A549 (cell line): ENCODE data around the gene LRPPRC. TPM values are rescaled to one million over a fixed set of nuclear protein-coding genes. Genes with fewer than 3 reads are reported as not detected.

Experiments used
- ATAC-seq, 2 experiments: fragments of 200-7000 bp in 1 of 2; fragments of >200 bp in 1 of 2; cut with Nextera tagmentation in 1 of 2; cut with Tn5 transposase in 1 of 2; 3 replicates each; pipeline versions ENCODE4 v1.8.0 to v1.9.1; 2018 to 2020; ENCODE audit warnings: mild to moderate bottlenecking in 1 of 2, moderate library complexity in 1 of 2
- CTCF ChIA-PET: fragments of 300-600 bp; sonication (Branson Sonifier 250); formaldehyde crosslinking; extraction: SDS; loops from one replicate; lab custom pipeline; 2021; ENCODE audit warnings: antibody characterized with exemption, inconsistent platforms; lab: Yijun Ruan, JAX
- POLR2A ChIA-PET: fragments of 350-600 bp; formaldehyde crosslinking; extraction: SDS; loops from one replicate; lab custom pipeline; 2021; ENCODE audit warnings: antibody characterized with exemption, inconsistent platforms; lab: Yijun Ruan, JAX
- DNase-seq, 2 experiments: peaks; one replicate each; pipeline versions ENCODE4 v3.0.0 to v3.0.0-alpha.2; 2011 to 2016; ENCODE audit warnings: low read depth in 1 of 2, low spot score in 1 of 2
- FAIRE-seq: peaks from 2 replicates; lab custom pipeline; 2011; peaks lifted over from hg19 to GRCh38; lab: Jason Lieb, UNC
- H3K27ac ChIP-seq, 2 experiments: fragments of >200 bp; sonication (Bioruptor Twin); formaldehyde crosslinking; 3 replicates each; pipeline ENCODE4 v1.5.1; 2016 to 2017
- H3K4me1 ChIP-seq: fragments of >200 bp; sonication (Bioruptor Twin); formaldehyde crosslinking; 3 replicates; pipeline ENCODE4 v1.6.1; 2016
- H3K4me2 ChIP-seq: fragments of >200 bp; sonication (Bioruptor Twin); formaldehyde crosslinking; 3 replicates; pipeline ENCODE4 v1.6.1; 2016
- H3K4me3 ChIP-seq: fragments of >200 bp; sonication (Bioruptor Twin); formaldehyde crosslinking; 3 replicates; pipeline ENCODE4 v1.5.1; 2016
- H3K9me3 ChIP-seq: fragments of >200 bp; sonication (Bioruptor Twin); formaldehyde crosslinking; 3 replicates; pipeline ENCODE4 v1.6.1; 2016
- BHLHE40 ChIP-seq: IDR thresholded peaks from 2 replicates; pipeline ENCODE4 v1.6.1; 2012; ENCODE audit warnings: low read depth, low read length, inconsistent platforms
- CBX2 ChIP-seq: fragments of 200-600 bp; sonication (generic); IDR thresholded peaks from 2 replicates; pipeline ENCODE4 v1.6.1; 2016; ENCODE audit warnings: low read depth, mild to moderate bottlenecking, borderline replicate concordance
- CBX8 ChIP-seq: fragments of 200-600 bp; sonication (generic); IDR thresholded peaks from 2 replicates; pipeline ENCODE4 v1.6.1; 2016
- CEBPB ChIP-seq, 2 experiments: fragments of >200 bp in 1 of 2; sonication (Bioruptor Twin) in 1 of 2; formaldehyde crosslinking in 1 of 2; IDR thresholded peaks; 2 replicates each; pipeline ENCODE4 v1.6.1; 2012 to 2016
- CHD4 ChIP-seq: fragments of 200-600 bp; sonication (generic); IDR thresholded peaks from 2 replicates; pipeline ENCODE4 v1.6.1; 2016; ENCODE audit warnings: antibody characterized with exemption, mild to moderate bottlenecking, borderline replicate concordance
- E2F6 ChIP-seq: IDR thresholded peaks from 2 replicates; pipeline ENCODE4 v1.6.1; 2012; ENCODE audit warnings: low read depth, borderline replicate concordance
- GATA3 ChIP-seq: IDR thresholded peaks from 2 replicates; pipeline ENCODE4 v1.6.1; 2012; ENCODE audit warnings: borderline replicate concordance
- HDAC2 ChIP-seq: fragments of 200-600 bp; sonication (generic); IDR thresholded peaks from 2 replicates; pipeline ENCODE4 v1.6.1; 2016
- HOXA7 ChIP-seq: fragments of 250-450 bp; sonication (Bioruptor Pico); IDR thresholded peaks from 2 replicates; pipeline ENCODE4 v1.5.0; 2020; ENCODE audit warnings: mild to moderate bottlenecking, moderate library complexity
- HOXB13 ChIP-seq: fragments of 250-450 bp; sonication (Bioruptor Pico); IDR thresholded peaks from 2 replicates; pipeline ENCODE4 v1.5.0; 2020; ENCODE audit warnings: low read depth, mild to moderate bottlenecking, moderate library complexity
- HOXB5 ChIP-seq: fragments of 250-450 bp; sonication (Bioruptor Pico); IDR thresholded peaks from 2 replicates; pipeline ENCODE4 v1.5.0; 2020; ENCODE audit warnings: mild to moderate bottlenecking, moderate library complexity
- KDM1A ChIP-seq: fragments of 200-600 bp; sonication (generic); IDR thresholded peaks from 2 replicates; pipeline ENCODE4 v1.6.1; 2016; ENCODE audit warnings: low read depth, mild to moderate bottlenecking
- MYC ChIP-seq: IDR thresholded peaks from 2 replicates; pipeline ENCODE4 v1.6.1; 2012; ENCODE audit warnings: mild to moderate bottlenecking, inconsistent platforms, low read length, improper control_type of control experiment, borderline replicate concordance
- NR3C1 ChIP-seq: fragments of >200 bp; sonication (Bioruptor Twin); formaldehyde crosslinking; IDR thresholded peaks from 3 replicates; pipeline ENCODE4 v1.6.1; 2017
- PBX3 ChIP-seq: IDR thresholded peaks from 2 replicates; pipeline ENCODE4 v1.6.1; 2012
- PHF8 ChIP-seq: fragments of 200-600 bp; sonication (generic); IDR thresholded peaks from 2 replicates; pipeline ENCODE4 v1.6.1; 2016; ENCODE audit warnings: low read depth, mild to moderate bottlenecking, antibody characterized with exemption, moderate library complexity, borderline replicate concordance
- POLR2A ChIP-seq: IDR thresholded peaks from 2 replicates; pipeline ENCODE4 v1.6.1; 2012; ENCODE audit warnings: mild to moderate bottlenecking, low read length
- POLR2AphosphoS2 ChIP-seq: conservative IDR thresholded peaks from 2 replicates; pipeline ENCODE4 v1.6.1; 2012; ENCODE audit warnings: low read length, improper control_type of control experiment, inconsistent platforms
- RAD21 ChIP-seq, 2 experiments: fragments of >200 bp in 1 of 2; sonication (Bioruptor Twin) in 1 of 2; formaldehyde crosslinking in 1 of 2; IDR thresholded peaks in 1 of 2; conservative IDR thresholded peaks in 1 of 2; 2 replicates in 1 of 2; 3 replicates in 1 of 2; pipeline ENCODE4 v1.6.1; 2012 to 2018; ENCODE audit warnings: inconsistent platforms in 1 of 2
- RARB ChIP-seq: fragments of 250-450 bp; sonication (Bioruptor Pico); IDR thresholded peaks from 2 replicates; pipeline ENCODE4 v1.8.0; 2021; ENCODE audit warnings: mild to moderate bottlenecking, moderate library complexity
- RNF2 ChIP-seq: fragments of 200-600 bp; sonication (generic); IDR thresholded peaks from 2 replicates; pipeline ENCODE4 v1.6.1; 2016; ENCODE audit warnings: low read depth, mild to moderate bottlenecking, antibody characterized with exemption, moderate library complexity, borderline replicate concordance
- SMC3 ChIP-seq: fragments of >200 bp; sonication (Bioruptor Twin); formaldehyde crosslinking; IDR thresholded peaks from 3 replicates; pipeline ENCODE4 v1.6.1; 2018; ENCODE audit warnings: inconsistent platforms
- SREBF2 ChIP-seq: fragments of 450-650 bp; IDR thresholded peaks from 2 replicates; pipeline ENCODE4 v1.6.1; 2014; ENCODE audit warnings: mild to moderate bottlenecking, moderate library complexity
- TP53 ChIP-seq: fragments of 250-450 bp; sonication (Bioruptor Pico); IDR thresholded peaks from 2 replicates; pipeline ENCODE4 v1.5.0; 2021; ENCODE audit warnings: mild to moderate bottlenecking, moderate library complexity
- USF2 ChIP-seq: fragments of 450-650 bp; IDR thresholded peaks from 2 replicates; pipeline ENCODE4 v1.6.1; 2014; ENCODE audit warnings: antibody characterized with exemption
- ZFP36 ChIP-seq: fragments of 450-650 bp; IDR thresholded peaks from 2 replicates; pipeline ENCODE4 v1.6.1; 2014; ENCODE audit warnings: borderline replicate concordance; ENCODE audit not compliant: partially characterized antibody
- ZNF302 ChIP-seq: fragments of 250-450 bp; sonication (Bioruptor Pico); IDR thresholded peaks from 2 replicates; pipeline ENCODE4 v1.9.0; 2021; ENCODE audit warnings: inconsistent platforms, mild to moderate bottlenecking, moderate library complexity
- WGBS: methylation state at CpG from one replicate; pipeline ENCODE4 v1.1.6; 2017; ENCODE audit errors: missing lambda C conversion rate; 5-methylcytosine and 5-hydroxymethylcytosine counted together
- polyA minus RNA-seq: library from RNA; depleted of rRNA, polyadenylated mRNA; stranded (reverse); fragments of >200 nt; gene quantifications from 2 replicates; pipeline ENCODE4 v1.2.3, GENCODE V29; 2011; rRNA and poly(A)+ RNA removed
- polyA plus RNA-seq, 4 experiments: library from polyadenylated mRNA; depleted of rRNA in 3 of 4; stranded (reverse); fragments of >200 nt; fragmentation: RNase III in 1 of 4; extraction: RNeasy Plus Mini Kit Qiagen cat#74134 plus additional on column Dnase treatment in 1 of 4; gene quantifications; 2 replicates in 3 of 4; 3 replicates in 1 of 4; pipeline ENCODE4 v1.2.3, GENCODE V29; 2011 to 2017
- TF ChIP-seq, protein P1 (sequence below): fragments of 150-350 bp; IDR thresholded peaks from 2 replicates; pipeline ENCODE4 v1.6.1; 2014; ENCODE audit warnings: low read depth, mild to moderate bottlenecking, low read length
- TF ChIP-seq, protein P2 (sequence below): fragments of 250-450 bp; sonication (Bioruptor Pico); IDR thresholded peaks from 2 replicates; pipeline ENCODE4 v1.5.0; 2020; ENCODE audit warnings: low read depth, mild to moderate bottlenecking, moderate library complexity
- TF ChIP-seq, protein P3 (sequence below): fragments of 200-600 bp; sonication (generic); IDR thresholded peaks from 2 replicates; pipeline ENCODE4 v1.6.1; 2016; ENCODE audit warnings: antibody characterized with exemption, mild to moderate bottlenecking, moderate library complexity
- TF ChIP-seq, protein P4 (sequence below): fragments of >200 bp; sonication (Bioruptor Twin); formaldehyde crosslinking; IDR thresholded peaks from 2 replicates; pipeline ENCODE4 v1.6.1; 2016

The LRPPRC gene
- polyA plus RNA-seq (2011; rRNA removed): 185 and 269 TPM in 2 replicates
- 35.9 and 37.1 TPM in 2 replicates for polyA plus RNA-seq (2012; cell fraction: cytosol; rRNA removed)
- 39.9 and 67.9 TPM in 2 replicates for polyA plus RNA-seq (2012; cell fraction: nucleus; rRNA removed)
- 80.8 to 95.9 TPM (median 84.6 TPM) in 3 replicates for polyA plus RNA-seq (2017; fragmentation: RNase III; extraction: RNeasy Plus Mini Kit Qiagen cat#74134 plus additional on column Dnase treatment)
- polyA minus RNA-seq: 138 and 144 TPM in 2 replicates

DNA sequence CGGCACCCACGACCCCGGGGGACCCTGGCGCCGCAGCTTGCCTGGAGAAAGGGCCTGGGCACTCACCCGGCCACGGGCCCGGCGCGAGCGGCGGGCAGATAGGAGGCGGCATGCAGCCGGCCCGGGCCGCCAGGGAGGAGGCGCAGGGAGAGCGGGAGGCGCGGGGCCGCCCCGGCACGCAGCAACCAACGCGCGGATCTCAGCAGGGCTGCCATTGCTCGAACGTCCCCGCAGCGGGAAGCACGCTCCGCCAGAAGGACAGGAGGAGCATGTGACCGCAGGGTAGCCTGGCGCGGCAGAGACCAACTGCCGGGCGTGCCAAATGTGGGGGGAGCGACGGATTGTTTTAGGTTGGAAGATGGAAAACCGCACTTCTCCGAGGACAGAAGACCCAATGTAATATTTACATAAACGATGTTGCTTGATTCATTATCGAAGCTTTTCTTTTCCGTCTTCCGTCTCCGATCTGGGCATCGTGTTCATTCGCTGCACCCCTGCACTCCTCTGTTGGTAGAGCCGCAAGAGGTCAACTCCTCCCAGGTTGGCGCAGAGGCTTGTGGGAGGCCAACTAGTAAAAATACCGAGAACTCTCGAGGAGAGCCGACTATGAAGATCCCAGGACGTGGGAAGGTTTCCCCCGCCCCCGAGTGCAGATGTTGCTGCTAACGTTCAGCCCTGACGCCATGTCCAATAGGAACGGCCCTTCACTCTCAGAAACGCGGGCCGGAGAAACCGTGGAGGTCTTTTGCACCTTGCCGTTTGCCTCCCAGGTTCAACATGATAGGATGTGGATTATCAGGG, at the start of gene LRPPRC:
Gene LRPPRC (minus strand): TSS at position 257 of the 801 bp plus-strand sequence. CDS start 42 bp downstream, at position 215.
- peak; percentile 74 for FAIRE-seq
- H3K4me1 ChIP-seq: peaks cover 21% of the 10 kb centered on the region
- H3K9me3 ChIP-seq: no peaks in the 10 kb centered on the region
- 1% methylated on average over 38 of the region's 64 CpGs for WGBS
- POLR2A ChIA-PET: interaction anchor here (1.4 kb wide), 1 partner anchor 13 kb away, joined by 8 read pairs; no protein-coding TSS in a partner anchor
- CTCF ChIA-PET: interaction anchor here (1.1 to 1.2 kb wide), 2 partner anchors 16 to 48 kb away, joined by 3 read pairs; no protein-coding TSS in a partner anchor
- H3K4me2 ChIP-seq: peak within 1 kb of the TSS; percentile 80
- DNase-seq: peak; percentile 98
- ATAC-seq: peak; percentile 94 to 98
- peak within 1 kb of the TSS; percentile 88 for H3K4me3 ChIP-seq
- H3K27ac ChIP-seq: peak within 1 kb of the TSS; percentile 90 to 94
- TF ChIP-seq POLR2AphosphoS2 (no peak), NR3C1 (no peak), RARB (CRISPR knock-in tag) (no peak), PHF8 (peak; percentile 98), PBX3 (peak; percentile 48; the same call in 1 of the 2 replicates), RAD21 (conservative IDR thresholded peaks at IDR 0.05 in 1 of 2, IDR thresholded peaks at IDR 0.05 in 1 of 2) (no peak), BHLHE40 (peak; percentile 88), HOXB5 (CRISPR knock-in tag) (0 out of 2 replicates have a peak, but pooled peaks have one; percentile 7), E2F6 (peak; percentile 50; the same call in 1 of the 2 replicates), HOXA7 (no peak), USF2 (peak; percentile 89), SREBF2 (no peak), MYC (peak; percentile 95), HDAC2 (no peak), TP53 (CRISPR knock-in tag) (no peak; the same call in 1 of the 2 replicates), POLR2A (peak; percentile 97), CBX2 (no peak), KDM1A (no peak), SMC3 (no peak), CEBPB (IDR thresholded peaks at IDR 0.05) (no peak), CHD4 (no peak), GATA3 (peak; percentile 90), RNF2 (no peak), ZNF302 (CRISPR knock-in tag) (no peak), ZFP36 (no peak), HOXB13 (CRISPR knock-in tag) (no peak), CBX8 (no peak)
- TF ChIP-seq, protein P1, sequence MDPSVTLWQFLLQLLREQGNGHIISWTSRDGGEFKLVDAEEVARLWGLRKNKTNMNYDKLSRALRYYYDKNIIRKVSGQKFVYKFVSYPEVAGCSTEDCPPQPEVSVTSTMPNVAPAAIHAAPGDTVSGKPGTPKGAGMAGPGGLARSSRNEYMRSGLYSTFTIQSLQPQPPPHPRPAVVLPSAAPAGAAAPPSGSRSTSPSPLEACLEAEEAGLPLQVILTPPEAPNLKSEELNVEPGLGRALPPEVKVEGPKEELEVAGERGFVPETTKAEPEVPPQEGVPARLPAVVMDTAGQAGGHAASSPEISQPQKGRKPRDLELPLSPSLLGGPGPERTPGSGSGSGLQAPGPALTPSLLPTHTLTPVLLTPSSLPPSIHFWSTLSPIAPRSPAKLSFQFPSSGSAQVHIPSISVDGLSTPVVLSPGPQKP: no peak
- TF ChIP-seq, protein P2, sequence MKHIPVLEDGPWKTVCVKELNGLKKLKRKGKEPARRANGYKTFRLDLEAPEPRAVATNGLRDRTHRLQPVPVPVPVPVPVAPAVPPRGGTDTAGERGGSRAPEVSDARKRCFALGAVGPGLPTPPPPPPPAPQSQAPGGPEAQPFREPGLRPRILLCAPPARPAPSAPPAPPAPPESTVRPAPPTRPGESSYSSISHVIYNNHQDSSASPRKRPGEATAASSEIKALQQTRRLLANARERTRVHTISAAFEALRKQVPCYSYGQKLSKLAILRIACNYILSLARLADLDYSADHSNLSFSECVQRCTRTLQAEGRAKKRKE (CRISPR knock-in tag): no peak
- TF ChIP-seq, protein P3, sequence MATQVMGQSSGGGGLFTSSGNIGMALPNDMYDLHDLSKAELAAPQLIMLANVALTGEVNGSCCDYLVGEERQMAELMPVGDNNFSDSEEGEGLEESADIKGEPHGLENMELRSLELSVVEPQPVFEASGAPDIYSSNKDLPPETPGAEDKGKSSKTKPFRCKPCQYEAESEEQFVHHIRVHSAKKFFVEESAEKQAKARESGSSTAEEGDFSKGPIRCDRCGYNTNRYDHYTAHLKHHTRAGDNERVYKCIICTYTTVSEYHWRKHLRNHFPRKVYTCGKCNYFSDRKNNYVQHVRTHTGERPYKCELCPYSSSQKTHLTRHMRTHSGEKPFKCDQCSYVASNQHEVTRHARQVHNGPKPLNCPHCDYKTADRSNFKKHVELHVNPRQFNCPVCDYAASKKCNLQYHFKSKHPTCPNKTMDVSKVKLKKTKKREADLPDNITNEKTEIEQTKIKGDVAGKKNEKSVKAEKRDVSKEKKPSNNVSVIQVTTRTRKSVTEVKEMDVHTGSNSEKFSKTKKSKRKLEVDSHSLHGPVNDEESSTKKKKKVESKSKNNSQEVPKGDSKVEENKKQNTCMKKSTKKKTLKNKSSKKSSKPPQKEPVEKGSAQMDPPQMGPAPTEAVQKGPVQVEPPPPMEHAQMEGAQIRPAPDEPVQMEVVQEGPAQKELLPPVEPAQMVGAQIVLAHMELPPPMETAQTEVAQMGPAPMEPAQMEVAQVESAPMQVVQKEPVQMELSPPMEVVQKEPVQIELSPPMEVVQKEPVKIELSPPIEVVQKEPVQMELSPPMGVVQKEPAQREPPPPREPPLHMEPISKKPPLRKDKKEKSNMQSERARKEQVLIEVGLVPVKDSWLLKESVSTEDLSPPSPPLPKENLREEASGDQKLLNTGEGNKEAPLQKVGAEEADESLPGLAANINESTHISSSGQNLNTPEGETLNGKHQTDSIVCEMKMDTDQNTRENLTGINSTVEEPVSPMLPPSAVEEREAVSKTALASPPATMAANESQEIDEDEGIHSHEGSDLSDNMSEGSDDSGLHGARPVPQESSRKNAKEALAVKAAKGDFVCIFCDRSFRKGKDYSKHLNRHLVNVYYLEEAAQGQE: peak; percentile 43
- TF ChIP-seq, protein P4, sequence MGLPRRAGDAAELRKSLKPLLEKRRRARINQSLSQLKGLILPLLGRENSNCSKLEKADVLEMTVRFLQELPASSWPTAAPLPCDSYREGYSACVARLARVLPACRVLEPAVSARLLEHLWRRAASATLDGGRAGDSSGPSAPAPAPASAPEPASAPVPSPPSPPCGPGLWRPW: no peak
